Myocyte (in vitro differentiated cells): ENCODE results near the gene PES1. TPM values are rescaled to one million over a fixed set of nuclear protein-coding genes. Genes with fewer than 3 reads are reported as not detected.

Experiments
- total RNA-seq: library from RNA; depleted of rRNA; stranded (reverse); fragments of >200 nt; gene quantifications from 2 replicates; pipeline ENCODE4 v1.2.3, GENCODE V29; 2014

PES1 gene
- total RNA-seq, 1 donor from 2014 or later = 69.8 TPM

Other genes starting within 250 kb of the PES1 start
- 39.8 and 50.2 TPM in 2 replicates for gene SF3A1, start 235.0 kb downstream of the PES1 start, total RNA-seq
- 2.6 and 3.4 TPM in 2 replicates for gene CCDC157, start 234.9 kb downstream of the PES1 start, total RNA-seq
- 20.1 and 28.3 TPM in 2 replicates for gene RNF215, start 204.5 kb downstream of the PES1 start, total RNA-seq
- gene SEC14L2, start 194.9 kb downstream of the PES1 start, total RNA-seq = 3.4 and 12.2 TPM in 2 replicates
- 10.6 and 16.3 TPM in 2 replicates for gene MTFP1, start 166.1 kb downstream of the PES1 start, total RNA-seq
- not detected in 2 replicates for gene SEC14L3, start 119.9 kb downstream of the PES1 start, total RNA-seq
- 0.10 TPM in 1 of 2 replicates, not detected in the other for gene SEC14L4, start 86.2 kb downstream of the PES1 start, total RNA-seq
- not detected in 2 replicates for gene SEC14L6, start 45.2 kb downstream of the PES1 start, total RNA-seq
- gene GAL3ST1, start 17.2 kb downstream of the PES1 start, total RNA-seq = not detected in 2 replicates
- 11.7 and 16.7 TPM in 2 replicates for gene TCN2, start 15.3 kb upstream of the PES1 start, total RNA-seq
- gene SLC35E4, start 43.9 kb upstream of the PES1 start, total RNA-seq = 12.2 and 16.9 TPM in 2 replicates
- gene DUSP18, start 76.0 kb upstream of the PES1 start, total RNA-seq = 4.4 and 4.7 TPM in 2 replicates
- 19.3 and 29.7 TPM in 2 replicates for gene OSBP2, start 103.0 kb upstream of the PES1 start, total RNA-seq